HL-60/S4 (cell line): Measurements from ENCODE around the gene DPP3.
"Not testable (repeated sequence)": the region's sequence is repeated elsewhere in the genome, so short reads cannot be mapped to it uniquely, and the experiment has no call there.

Experiments used
- in situ Hi-C: fragments of 300-500 bp; cut with MboI; formaldehyde crosslinking; loops from 2 replicates; pipeline ENCODE4 v1.14.3; 2022; ENCODE audit warnings: low sequenced_read_pairs

The DPP3 gene

DNA sequence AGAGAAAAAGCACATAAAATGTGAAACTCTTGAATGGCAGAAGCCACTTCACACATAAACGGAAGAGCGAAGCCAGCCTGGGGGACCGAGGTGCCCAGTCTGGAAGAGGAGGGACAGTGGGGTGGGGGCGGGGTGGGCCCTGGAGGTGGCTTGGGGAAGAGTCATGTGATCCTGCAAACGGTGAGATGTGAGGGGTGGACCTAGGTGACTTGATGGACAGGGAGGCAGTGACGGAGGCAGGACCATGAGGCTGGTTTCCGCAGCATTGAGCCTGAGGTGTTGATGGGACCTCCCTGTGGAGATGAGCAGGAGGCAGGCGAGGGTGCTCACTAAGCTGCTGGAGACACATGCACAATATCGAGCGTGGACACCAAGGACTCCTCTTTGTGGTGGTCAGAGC is 48.8 kb downstream of the DPP3 start:
- in situ Hi-C loops: no loop called here

DNA sequence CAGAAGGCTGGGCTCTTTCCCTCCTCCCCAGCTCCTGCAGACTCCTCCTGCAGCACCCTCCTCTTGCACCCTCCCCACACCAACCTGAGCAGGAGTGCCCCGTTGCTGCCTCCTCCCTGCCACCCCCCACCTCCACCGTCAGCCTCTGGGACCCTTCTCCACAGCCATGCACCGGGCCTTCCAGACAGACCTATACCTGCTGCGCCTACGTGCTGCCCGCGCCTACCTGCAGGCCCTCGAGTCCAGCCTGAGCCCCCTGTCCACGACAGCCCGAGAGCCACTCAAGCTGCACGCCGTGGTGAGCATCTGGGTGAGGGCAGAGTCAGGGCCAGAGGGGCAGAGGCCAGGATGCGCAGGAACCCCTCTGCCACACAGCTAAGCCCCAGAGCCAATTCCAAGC is 49.4 kb downstream of the DPP3 start:
- in situ Hi-C loops: no loop called here

DNA sequence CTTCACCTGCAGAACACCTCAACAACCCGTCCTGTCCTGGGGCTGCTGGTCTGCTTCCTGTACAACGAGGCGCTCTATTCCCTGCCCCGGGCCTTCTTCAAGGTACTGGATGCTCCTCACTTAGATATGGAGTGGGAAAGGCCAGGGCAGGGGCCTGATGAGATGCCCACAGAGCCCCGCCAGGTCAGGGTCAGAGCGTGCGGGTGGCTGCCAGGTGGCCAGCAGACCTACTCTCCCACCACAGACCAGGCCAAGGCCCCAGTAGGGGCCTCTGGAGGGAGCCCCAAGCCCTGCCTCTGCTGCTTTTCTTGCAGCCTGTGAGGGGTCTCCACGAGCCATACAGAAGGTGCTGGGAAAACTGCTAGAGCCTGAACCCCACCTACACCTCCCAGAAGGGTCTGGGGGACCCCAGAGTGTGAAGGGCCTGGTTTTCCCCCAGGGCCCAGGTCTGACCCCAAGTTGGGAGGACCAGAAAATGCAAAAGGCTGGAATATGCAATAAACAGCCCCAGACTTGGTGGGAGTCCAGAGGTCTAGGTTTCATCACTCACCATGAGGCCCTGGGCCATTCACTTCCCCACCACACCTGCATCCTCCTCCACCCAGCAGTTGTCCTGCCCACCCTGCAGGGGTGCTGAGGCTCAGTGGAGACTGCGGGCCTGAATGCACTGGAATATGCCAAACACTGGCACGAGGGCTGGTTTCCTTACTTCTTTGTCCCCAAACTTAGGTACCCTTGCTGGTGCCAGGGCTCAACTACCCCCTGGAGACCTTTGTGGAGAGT is 50.9 kb downstream of the DPP3 start:
- in situ Hi-C loops: no loop called here

DNA sequence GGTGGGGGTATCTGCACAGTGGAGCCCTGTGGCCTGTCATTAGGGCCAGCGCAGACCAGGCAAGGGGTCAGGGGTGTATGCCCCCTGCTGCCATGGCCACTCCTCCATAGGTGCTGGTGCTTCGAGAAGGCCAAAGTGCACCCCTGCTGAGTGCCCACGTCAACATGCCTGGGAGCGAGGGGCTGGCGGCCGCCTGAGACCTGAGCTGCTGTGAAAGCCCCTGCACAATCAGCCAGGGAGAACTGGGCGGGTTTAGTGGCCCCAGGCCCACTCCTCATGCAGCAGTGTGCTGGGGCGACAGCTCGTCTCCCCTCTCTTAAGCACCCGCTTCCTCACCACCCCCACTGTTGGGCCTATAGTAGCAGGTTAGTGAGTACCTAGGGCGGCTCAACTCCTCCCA is 51.6 kb downstream of the DPP3 start:
- in situ Hi-C loops: no loop called here

DNA sequence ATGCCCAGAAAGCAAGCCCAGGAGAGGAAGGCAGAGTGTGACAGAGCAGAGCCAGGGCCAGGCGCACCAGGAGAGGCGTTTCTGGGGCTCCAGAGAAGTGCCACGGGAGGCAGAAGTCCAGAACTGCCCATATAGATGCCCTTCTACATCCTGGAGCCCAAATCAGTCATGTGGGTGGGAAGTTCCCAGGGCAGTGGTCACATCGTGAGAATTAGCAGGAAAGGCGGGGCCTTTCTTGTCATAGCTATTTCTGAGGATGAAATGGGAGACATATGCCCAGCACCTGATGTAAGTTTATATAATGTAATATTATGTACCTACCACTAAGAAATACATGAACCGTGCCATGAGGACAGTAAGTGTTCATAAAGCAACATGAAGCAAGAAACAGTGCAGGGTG is 52.5 kb downstream of the DPP3 start:
- in situ Hi-C loops: no loop called here

DNA sequence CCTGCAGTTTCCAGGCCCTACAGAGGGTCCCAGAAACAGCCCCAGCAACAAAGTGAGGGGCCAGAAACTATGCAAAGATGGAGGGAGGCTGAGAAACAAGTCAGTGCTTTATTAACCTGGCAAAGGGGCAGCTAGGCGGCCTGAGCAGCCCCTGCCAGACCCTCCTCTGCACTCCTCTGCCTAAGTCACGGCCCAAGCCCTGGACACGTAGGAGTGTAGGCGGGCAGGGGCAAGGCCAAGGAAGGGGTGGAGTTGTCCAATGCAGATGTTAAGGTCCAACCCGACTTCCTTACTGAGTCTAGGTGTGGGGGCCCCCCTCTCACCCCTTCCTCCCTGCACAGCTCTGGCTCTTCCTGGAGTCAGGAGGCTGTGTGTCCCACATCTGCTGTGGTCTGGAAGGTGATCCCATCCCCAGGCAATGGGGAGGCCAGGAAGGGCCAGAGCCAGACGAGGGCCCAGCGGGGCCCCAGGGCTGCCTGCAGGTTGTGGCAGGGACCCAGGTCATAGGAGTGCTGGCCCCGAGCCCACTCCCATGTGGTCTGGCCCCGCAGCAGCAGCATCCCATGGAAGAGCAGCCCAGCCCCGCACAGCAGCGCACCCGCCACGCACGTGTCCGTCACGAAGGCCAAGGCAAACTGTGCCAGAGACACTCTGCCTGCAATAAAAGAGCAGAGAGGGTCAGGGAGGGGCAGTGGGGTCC is 59.1 kb downstream of the DPP3 start:
- in situ Hi-C loops: no loop called here

DNA sequence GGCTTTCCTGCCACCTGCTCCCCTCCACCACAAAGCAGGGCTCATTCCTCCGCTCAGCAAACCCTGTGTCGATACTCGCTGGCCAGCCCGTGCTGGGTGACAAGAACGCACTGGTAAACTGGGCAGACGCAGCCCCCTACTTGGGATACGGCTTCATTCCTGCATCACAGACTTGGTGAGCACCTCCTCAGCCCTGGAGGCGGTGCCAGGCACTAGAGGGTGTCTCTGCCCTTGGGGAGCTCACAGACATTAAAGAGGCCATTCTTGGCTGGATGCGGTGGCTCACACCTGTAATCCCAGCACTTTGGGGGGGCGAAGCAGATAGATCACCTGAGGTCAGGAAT is 59.6 kb downstream of the DPP3 start:
- in situ Hi-C loops: no loop called here

DNA sequence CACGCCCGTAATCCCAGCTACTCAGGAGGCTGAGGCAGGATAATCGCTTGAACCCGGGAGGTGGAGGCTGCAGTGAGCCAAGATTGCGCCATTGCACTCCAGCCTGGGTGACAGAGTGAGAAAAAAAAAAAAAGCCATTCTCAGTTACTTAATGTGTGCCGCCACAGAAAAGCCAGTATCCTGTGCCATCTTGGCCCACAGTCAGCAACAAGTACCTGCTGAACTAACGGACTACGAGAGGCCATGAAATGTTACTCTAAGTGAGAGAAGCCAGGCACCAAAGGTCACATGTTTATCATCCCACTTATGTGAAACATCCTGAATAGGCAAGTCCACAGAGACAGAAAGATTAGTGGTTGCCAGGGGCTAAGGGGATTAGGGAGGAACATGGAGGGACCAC is 60.4 kb downstream of the DPP3 start:
- in situ Hi-C loops: not testable (repeated sequence)

DNA sequence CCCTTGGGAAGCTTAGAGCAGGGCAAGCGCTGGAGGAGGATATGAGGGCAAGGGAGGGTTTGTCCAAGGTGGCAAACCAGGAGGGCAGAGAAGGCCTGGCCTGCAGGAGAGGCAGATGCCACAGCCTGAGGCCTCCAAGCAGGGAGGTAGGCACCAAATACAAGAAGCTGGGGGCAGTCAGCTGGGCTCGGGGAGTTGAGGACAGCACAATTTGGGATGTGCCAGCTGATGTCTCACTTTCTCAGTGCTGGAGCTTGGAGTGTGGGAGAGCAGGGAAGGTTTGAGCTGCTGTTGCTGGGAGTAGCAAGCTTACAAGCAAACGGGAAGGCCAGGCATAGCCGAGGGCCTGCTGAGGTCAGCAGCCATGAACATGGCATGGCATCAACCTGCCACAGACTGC is 61.7 kb downstream of the DPP3 start:
- in situ Hi-C loops: no loop called here

DNA sequence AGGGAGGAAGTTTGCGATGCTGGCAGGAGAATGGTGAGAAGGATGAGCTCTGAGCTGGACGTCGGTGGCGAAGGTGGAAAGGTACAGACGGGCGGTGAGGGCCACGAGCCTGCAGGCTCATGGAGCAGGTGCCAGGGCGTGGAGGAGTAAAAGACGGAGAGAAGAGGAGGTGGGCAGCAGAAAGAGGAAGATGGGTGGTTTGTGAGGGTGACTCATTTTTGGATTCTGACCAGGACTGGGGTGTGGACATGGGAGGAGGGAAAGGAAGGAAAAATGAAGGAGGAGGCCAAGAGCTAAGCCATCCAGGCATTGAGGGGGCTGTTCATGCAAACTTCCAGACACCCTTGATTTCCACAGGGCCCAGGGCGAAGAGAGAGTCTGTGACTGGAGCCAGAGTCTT is 62.1 kb downstream of the DPP3 start:
- in situ Hi-C loops: no loop called here

DNA sequence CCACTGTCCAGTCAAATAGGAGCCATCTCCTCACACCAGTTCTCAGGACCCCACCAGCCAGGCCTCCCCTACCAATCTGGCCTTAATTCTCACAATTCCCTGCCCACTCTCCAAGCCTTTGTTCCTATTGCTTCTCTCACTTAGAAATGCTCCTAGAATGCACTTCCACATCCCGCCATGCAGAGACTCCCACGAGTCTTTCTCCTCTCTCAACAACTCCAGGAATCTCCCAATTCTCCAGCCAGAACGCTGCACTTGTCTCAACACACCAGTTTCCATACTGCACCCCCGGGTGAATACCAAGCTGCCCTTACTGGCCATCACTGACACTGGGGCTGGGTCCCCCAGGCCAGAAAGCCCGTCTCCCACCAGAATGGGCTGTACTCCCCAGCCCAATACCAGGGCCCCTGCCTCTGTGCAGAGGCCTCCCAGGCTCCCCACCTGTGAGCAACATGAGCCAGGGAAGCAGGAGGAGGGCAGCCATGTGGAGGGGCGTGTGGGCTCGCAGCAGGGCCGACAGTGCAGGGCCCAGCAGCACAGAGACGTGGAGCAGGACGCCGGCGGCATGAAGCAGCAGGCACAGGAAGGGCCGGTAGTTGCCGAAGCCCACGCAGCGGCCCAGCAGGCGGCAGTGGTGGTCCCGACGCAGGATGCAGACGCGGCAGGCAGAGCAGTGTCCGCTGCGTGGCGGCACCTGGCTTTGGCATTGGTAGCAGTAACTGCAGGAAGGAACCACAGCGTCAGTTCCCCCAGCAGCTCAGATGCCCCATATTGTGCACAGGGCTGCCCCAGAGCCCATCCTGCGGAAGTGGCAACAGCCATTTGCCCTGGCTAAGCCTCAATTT is 63.3 kb downstream of the DPP3 start:
- in situ Hi-C loops: no loop called here

DNA sequence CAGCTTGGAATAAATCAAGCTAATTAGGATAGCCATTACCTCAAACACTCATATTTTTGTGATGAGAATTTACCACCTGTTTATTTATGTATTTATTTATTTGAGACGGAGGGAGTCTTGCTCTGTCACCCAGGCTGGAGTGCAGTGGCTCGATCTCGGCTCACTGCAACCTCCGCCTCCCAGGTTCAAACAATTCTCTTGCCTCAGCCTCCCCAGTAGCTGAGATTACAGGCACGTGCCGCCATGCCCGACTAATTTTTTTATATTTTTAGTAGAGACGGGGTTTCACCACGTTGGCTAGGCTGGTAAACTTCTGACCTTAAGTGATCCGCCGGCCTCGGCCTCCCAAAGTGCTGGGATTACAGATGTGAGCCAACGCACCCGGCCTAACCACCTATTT is 64.7 kb downstream of the DPP3 start:
- in situ Hi-C loops: not testable (repeated sequence)

DNA sequence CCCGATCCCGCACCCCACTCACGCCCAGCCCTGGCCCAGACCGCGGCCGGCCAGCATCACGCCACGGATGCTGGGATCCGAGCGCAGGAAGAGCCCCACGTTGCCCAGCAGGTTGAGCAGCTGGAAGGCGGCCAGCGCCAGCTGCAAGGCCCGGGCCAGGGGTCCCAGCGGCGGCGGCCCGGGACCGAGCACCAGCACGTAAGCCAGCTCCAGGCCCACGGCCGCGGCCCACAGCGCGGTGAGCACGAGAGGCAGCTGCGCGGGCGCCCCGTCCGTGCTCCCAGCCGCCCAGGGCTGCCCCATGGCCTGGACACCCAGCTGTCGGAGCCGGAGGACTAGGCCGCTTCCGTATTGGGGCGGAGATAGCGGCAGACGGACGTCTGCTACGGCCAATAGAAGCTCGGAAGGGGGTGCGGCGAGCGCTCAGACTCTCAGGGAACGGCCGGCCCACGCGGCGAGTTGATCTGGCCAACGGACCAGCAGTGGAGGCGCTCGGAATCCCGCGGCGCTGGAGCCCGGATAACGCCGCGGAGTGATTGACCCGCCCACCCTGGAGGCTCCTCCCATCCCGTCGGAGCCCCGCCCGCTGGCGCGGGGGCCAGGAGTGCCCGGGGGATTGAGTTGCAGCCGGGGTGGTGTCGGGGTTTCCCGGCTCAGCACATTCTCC is 65.6 kb downstream of the DPP3 start, which contains the start of gene ZDHHC24:
TSS of gene ZDHHC24 (minus strand) at position 348 of the 667 bp plus-strand sequence. CDS start at position 303, 45 bp downstream.
- in situ Hi-C loops: no loop called here

DNA sequence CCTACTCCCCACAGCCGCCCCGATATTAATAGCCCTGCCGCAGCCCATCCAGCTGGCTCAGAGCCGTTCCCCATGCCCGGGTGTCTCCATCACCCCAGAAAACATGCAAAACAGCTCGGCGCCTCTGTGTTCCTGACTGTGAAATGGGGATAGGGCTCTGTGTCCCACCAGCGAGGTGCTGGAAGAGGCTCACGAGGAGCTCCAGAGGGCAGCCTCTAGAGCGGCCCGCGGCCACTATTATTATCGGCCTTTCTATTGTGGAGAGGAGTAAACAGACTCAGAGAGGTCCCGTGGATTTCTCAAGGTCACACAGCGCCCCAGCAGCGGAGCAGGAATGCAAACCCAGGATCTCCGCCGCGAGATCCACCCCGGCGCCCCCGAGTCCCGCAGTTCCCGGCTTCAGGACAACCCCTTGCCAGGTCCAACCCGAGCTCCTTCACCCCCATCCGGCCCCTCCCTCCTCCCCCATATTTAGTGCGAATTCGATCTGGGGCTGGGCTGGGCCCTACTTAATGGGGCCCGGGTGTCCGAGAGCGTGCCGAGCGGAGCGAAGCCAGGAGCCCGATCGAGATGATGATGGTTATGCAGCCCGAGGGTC is 66.2 kb downstream of the DPP3 start, which contains the start of gene ACTN3:
TSS of gene ACTN3 (plus strand) at position 536 of the 598 bp plus-strand sequence. CDS start at position 571, 35 bp downstream.
- in situ Hi-C loops: no loop called here

DNA sequence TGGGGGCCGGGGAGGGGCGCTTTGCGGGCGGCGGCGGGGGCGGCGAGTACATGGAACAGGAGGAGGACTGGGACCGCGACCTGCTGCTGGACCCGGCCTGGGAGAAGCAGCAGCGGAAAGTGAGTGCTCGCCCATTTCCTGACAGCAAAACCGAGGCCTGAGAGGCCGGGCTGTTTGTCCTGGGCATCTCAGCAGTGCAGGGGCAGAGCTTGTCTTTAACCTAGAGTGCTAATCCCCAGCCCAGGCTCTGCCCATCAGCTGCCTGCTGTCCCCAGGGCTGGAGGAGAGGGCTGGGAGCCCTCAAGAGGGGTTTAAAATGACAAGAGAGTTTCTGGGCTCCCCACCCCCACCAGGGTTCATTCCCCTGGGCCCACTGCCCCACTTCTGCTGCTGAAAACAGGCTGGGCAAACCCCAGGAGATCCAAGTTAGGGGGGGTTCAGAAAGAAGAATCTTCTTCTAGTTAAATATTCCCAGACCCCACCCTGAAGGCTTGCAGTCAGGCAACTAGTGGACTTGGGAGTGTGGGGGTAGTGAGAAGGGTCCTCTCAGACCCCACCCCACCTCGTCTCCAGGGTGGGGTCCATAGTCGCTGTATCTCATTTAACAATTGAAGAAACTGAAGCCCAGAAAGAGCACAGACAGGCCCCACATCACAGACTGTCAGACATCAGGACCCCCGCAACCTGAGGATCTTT is 66.9 kb downstream of the DPP3 start:
- in situ Hi-C loops: no loop called here

DNA sequence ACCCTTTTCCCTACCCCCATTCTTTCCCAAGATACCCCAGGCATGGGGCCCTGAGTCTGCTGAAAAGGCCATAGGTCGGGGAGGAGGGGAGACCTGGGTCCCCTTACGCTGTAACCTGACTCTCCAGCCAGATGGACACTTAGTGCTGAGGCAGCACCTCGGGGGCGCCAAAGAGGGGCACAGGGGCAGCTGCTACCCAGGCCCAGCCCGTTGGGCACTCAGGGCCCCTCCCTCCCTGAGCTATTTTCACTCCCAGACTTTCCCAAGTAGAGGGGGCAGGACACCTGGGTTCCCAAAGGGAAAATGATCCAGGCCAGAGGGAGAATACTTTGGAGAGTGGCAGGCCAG is 67.4 kb downstream of the DPP3 start:
- in situ Hi-C loops: no loop called here

DNA sequence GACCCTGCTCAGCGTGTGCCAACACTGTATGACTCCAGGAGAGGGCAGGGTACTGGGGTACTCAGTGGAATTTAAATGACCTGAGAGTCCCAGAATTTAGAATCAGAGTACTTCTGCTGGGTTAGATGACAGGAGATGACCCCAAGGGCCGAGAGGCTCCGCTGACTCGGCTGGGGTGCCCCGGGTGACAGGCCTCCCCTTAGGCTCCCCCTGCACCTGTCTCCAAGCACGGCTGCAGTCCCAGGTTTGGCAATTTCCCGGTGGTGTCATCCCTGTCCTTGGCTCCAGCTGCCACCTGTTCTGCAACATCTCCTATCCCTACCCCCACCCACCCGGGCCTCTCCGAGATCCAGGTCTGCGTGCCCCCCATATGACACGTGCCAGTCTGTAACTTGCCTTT is 67.8 kb downstream of the DPP3 start:
- in situ Hi-C loops: no loop called here

DNA sequence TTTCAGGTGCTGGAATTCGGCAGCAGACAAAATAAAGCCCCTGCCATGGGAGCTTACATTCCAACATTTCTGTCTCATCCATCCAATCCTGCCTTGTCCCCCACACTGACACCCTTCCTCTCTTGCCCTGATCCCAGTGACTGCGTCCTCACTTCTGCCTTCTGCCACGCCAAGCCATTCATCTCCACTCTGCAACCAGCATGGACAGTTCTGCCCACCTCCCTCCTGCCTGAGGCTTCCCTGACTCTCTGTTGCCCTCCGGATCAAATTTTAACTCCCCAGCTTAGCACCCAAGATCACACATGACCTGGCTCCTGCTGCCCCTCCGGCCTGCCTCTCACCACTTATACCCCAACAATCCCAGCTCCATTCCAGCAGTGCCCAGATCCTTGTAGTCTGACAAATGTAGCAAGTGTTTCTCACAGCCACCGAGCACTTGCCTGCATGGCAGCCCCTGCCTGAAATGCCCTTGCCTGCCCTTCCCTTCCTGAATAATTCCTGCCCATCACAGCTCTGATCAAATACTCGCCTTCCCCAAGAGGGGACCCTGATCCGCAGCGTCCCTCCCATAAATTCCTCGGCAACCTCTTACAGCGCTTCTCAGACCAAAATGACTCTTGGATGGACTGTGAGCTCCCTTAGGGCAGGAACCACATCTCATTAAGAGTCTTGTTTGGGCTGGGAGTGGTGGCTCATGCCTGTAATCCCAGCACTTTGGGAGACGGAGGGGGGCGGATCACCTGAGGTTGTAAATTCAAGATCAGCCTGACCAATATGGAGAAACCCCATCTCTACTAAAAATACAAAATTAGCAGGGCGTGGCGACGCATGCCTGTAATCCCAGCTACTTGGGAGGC is 68.8 kb downstream of the DPP3 start:
- in situ Hi-C loops: no loop called here

DNA sequence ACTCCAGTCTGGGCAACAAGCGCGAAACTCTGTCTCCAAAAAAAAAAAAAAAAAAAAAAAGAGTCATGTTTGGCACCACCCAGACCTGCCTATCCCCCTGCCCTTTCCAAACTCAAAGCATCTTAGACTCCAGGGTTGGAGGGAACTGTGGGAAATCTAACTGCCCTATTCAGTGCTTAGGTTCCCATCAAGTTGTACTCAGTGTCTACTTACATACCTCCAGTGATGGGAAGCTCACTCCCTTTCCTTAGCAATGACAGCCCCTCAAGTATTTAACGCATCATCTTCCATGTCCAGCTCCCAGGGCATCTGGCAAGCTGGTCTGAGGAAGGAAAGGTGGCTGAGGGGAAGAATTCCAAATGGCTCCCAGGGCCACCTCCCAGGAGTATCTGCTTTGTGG is 69.5 kb downstream of the DPP3 start:
- in situ Hi-C loops: no loop called here
